ENCODE data around the gene LDHD.

DNA sequence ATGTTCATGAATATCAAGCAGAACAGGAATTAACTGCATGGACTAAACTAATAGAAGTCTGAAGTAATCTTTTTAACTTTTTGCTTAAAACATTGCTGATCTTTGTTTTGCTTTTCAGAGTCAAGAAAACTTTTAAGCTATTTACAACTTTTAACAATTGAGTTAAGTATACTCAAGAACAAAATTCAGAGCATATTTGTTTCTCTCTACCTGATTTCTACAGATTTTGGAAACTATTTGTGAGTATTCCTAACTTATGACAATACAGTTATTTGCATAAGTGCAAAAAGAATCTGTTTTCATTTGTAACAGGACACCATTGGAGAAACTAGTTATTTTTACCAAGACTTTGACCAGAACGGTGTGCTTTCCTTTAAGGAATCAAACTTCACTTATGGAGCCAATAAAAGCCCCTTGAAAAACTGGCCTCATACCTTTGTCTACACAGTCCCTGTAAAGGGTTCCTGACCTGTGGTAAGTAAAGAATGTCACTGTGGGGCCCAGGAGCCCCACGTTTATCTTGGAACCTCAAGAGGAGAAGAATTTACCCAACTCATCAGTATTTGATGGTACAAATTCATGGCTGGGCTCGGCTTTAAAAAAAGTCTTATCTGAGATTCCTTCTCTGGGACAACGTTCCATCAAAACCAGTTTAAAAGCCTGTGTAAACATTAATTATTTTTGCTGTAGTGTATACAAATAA is 11.3 kb upstream of the LDHD start:
- TF ChIP-seq, protein P1, sequence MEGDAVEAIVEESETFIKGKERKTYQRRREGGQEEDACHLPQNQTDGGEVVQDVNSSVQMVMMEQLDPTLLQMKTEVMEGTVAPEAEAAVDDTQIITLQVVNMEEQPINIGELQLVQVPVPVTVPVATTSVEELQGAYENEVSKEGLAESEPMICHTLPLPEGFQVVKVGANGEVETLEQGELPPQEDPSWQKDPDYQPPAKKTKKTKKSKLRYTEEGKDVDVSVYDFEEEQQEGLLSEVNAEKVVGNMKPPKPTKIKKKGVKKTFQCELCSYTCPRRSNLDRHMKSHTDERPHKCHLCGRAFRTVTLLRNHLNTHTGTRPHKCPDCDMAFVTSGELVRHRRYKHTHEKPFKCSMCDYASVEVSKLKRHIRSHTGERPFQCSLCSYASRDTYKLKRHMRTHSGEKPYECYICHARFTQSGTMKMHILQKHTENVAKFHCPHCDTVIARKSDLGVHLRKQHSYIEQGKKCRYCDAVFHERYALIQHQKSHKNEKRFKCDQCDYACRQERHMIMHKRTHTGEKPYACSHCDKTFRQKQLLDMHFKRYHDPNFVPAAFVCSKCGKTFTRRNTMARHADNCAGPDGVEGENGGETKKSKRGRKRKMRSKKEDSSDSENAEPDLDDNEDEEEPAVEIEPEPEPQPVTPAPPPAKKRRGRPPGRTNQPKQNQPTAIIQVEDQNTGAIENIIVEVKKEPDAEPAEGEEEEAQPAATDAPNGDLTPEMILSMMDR (IDR thresholded peaks at IDR 0.05 in 2 of 3, conservative IDR thresholded peaks at IDR 0.05 in 1 of 3; ENCODE audit: control insufficient read depth in 2 of 3, extremely low read depth in 1 of 3, insufficient read depth in 1 of 3, low read depth in 3 of 3, low read length in 3 of 3): no peak
- TF ChIP-seq POLR2AphosphoS5 (IDR thresholded peaks at IDR 0.05; ENCODE audit: low read length): no peak
- no peak for TF ChIP-seq SREBF2 (IDR thresholded peaks at IDR 0.05; ENCODE audit: low read length)
- TF ChIP-seq EZH2 (IDR thresholded peaks at IDR 0.05; ENCODE audit: borderline replicate concordance, control insufficient read depth, low read depth, low read length): no peak
- TF ChIP-seq GATAD2B (conservative IDR thresholded peaks at IDR 0.05; ENCODE audit: low read depth): no peak
- no peak for TF ChIP-seq SIN3A (IDR thresholded peaks at IDR 0.05; ENCODE audit: low read depth, low read length)
- TF ChIP-seq, protein P2, sequence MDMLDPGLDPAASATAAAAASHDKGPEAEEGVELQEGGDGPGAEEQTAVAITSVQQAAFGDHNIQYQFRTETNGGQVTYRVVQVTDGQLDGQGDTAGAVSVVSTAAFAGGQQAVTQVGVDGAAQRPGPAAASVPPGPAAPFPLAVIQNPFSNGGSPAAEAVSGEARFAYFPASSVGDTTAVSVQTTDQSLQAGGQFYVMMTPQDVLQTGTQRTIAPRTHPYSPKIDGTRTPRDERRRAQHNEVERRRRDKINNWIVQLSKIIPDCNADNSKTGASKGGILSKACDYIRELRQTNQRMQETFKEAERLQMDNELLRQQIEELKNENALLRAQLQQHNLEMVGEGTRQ (IDR thresholded peaks at IDR 0.05; ENCODE audit: borderline replicate concordance, low read depth, low read length): no peak
- TF ChIP-seq IKZF1 (conservative IDR thresholded peaks at IDR 0.05): no peak
- TF ChIP-seq TAF1 (IDR thresholded peaks at IDR 0.05; ENCODE audit: borderline replicate concordance, low read depth, low read length): no peak
- TF ChIP-seq NFYB (IDR thresholded peaks at IDR 0.05; ENCODE audit: insufficient read depth, low read depth, low read length): no peak
- no peak for TF ChIP-seq ZZZ3 (IDR thresholded peaks at IDR 0.05; ENCODE audit: control insufficient read depth, insufficient read length, low read depth)
